Activated CD8-positive, alpha-beta T cell treated with anti-CD3 and anti-CD28 coated beads, Interleukin-2, amount 10 ng/mL, durations not matched to agents 7 days and 5 days (primary cell): Measurements from ENCODE around the gene IFT122. TPM values are rescaled to one million over a fixed set of nuclear protein-coding genes. Genes with fewer than 3 reads are reported as not detected.
A peak's percentile ranks its signal among the peaks of the same experiment; 100 is the strongest.

ENCODE experiments used
- ATAC-seq: fragments of 150-1000 bp; cut with Tn5 transposase; one replicate; pipeline ENCODE4 v1.10.0; 2021; ENCODE audit warnings: moderate library complexity
- CTCF ChIA-PET: fragments of 350-600 bp; sonication (Branson Sonifier 250); formaldehyde crosslinking; loops from one replicate; lab custom pipeline; 2021; ENCODE audit warnings: antibody characterized with exemption; lab: Charles Lee
- POLR2A ChIA-PET: fragments of 350-600 bp; sonication (Branson Sonifier 250); formaldehyde crosslinking; loops from one replicate; lab custom pipeline; 2021; ENCODE audit warnings: antibody characterized with exemption; lab: Charles Lee
- DNase-seq: peaks from one replicate; pipeline ENCODE4 v3.0.0-alpha.2; 2020
- H3K27ac Mint-ChIP-seq: one replicate; pipeline ENCODE4 v1.8.0; 2021; ENCODE audit warnings: mild to moderate bottlenecking, mixed read lengths
- H3K27me3 Mint-ChIP-seq: one replicate; pipeline ENCODE4 v1.8.0; 2021; ENCODE audit warnings: low read depth, mixed read lengths
- H3K36me3 Mint-ChIP-seq: one replicate; pipeline ENCODE4 v1.8.0; 2021; ENCODE audit warnings: low read depth, mixed read lengths
- H3K4me1 Mint-ChIP-seq: one replicate; pipeline ENCODE4 v1.8.0; 2021; ENCODE audit warnings: low read depth, mixed read lengths
- H3K4me3 Mint-ChIP-seq: one replicate; pipeline ENCODE4 v1.8.0; 2021; ENCODE audit warnings: mild to moderate bottlenecking, mixed read lengths
- H3K9me3 Mint-ChIP-seq: one replicate; pipeline ENCODE4 v1.8.0; 2022; ENCODE audit warnings: mixed read lengths; ENCODE audit not compliant: insufficient read depth
- total RNA-seq, 2 experiments: library from RNA; stranded (reverse); gene quantifications; one replicate each; pipeline ENCODE4 v1.2.3, GENCODE V29; 2021

IFT122 gene
- total RNA-seq, 2 experiments from 2014 or later = 22.3 to 25.6 TPM

- H3K4me1 Mint-ChIP-seq = peaks cover 53% of the 10 kb centered on the region
- ATAC-seq = no peak
- ChIA-PET CTCF (interaction anchor here (1.2 to 2.8 kb wide), 5 partner anchors 12 to 125 kb away, joined by 3 to 15 read pairs (median 8); partner anchors contain the start of gene EFCAB12), POLR2A (interaction anchor here (1.6 to 5.2 kb wide), 4 partner anchors 10 to 125 kb away, joined by 4 to 51 read pairs (median 25); partner anchors contain the start of gene EFCAB12)
- H3K4me3 Mint-ChIP-seq = peak overlapping the region; percentile 98
- no peaks in the 10 kb centered on the region for H3K27me3 Mint-ChIP-seq
- no peak for DNase-seq
- peaks cover 31% of the 10 kb centered on the region for H3K36me3 Mint-ChIP-seq
- no peaks in the 10 kb centered on the region for H3K9me3 Mint-ChIP-seq
- H3K27ac Mint-ChIP-seq = peak overlapping the region; percentile 91
Measured at GRCh38 chr3:129441215-129441614, 1.2 kb downstream of the IFT122 start.

GRCh38 chr3:129441782-129442181, 1.8 kb downstream of the IFT122 start:
- ChIA-PET POLR2A (interaction anchor here (1.7 to 5.2 kb wide), 3 partner anchors 9 to 126 kb away, joined by 5 to 51 read pairs (median 45); partner anchors contain the start of gene EFCAB12), CTCF (interaction anchor here (1.2 to 2.8 kb wide), 5 partner anchors 12 to 126 kb away, joined by 3 to 15 read pairs (median 8); partner anchors contain the start of gene EFCAB12)
- Mint-ChIP-seq H3K27me3 (no peaks in the 10 kb centered on the region), H3K9me3 (no peaks in the 10 kb centered on the region), H3K4me1 (peaks cover 48% of the 10 kb centered on the region), H3K4me3 (peak overlapping the region; percentile 98), H3K27ac (no peak overlapping the region), H3K36me3 (peaks cover 26% of the 10 kb centered on the region)
- DNase-seq = no peak
- ATAC-seq = no peak

GRCh38 chr3:129442486-129442885, 2.5 kb downstream of the IFT122 start:
- CTCF ChIA-PET = interaction anchor here (0.8 to 2.8 kb wide), 3 partner anchors 43 to 59 kb away, joined by 3 to 15 read pairs (median 5); no protein-coding TSS in a partner anchor
- POLR2A ChIA-PET = no interaction called here
- no peaks in the 10 kb centered on the region for H3K9me3 Mint-ChIP-seq
- H3K4me3 Mint-ChIP-seq = no peak overlapping the region
- ATAC-seq (no peak), DNase-seq (no peak)
- H3K27me3 Mint-ChIP-seq = no peaks in the 10 kb centered on the region
- H3K4me1 Mint-ChIP-seq = peaks cover 42% of the 10 kb centered on the region
- no peak overlapping the region for H3K27ac Mint-ChIP-seq
- peaks cover 21% of the 10 kb centered on the region for H3K36me3 Mint-ChIP-seq

DNA sequence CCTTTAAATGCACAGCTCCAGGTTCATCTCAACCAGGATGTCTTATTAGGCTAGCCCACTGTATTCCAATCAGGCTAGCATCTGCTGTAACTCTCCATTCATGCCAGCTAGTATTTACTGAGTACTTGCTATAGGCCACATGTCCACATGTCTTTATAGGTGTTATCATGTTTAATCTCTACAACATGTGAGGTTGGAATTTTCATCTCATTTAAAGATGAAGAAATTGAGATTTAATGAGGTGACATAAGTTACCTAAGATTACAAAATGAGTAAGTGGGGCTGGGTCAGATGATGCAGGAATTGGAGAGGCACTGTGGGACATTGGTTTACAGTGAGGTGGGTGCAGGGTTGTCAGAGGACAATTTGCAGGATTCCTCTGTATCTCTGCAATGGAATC, 2.9 kb downstream of the IFT122 start:
- H3K9me3 Mint-ChIP-seq = no peaks in the 10 kb centered on the region
- H3K27me3 Mint-ChIP-seq = no peaks in the 10 kb centered on the region
- H3K4me3 Mint-ChIP-seq = no peak overlapping the region
- no peak overlapping the region for H3K27ac Mint-ChIP-seq
- ChIA-PET CTCF (interaction anchor here (0.8 to 1.7 kb wide), 2 partner anchors 43 to 59 kb away, joined by 3 to 5 read pairs; no protein-coding TSS in a partner anchor), POLR2A (no interaction called here)
- ATAC-seq (no peak), DNase-seq (no peak)
- peaks cover 37% of the 10 kb centered on the region for H3K4me1 Mint-ChIP-seq
- peaks cover 16% of the 10 kb centered on the region for H3K36me3 Mint-ChIP-seq

- Mint-ChIP-seq H3K36me3 (peaks cover 3% of the 10 kb centered on the region), H3K4me3 (no peak overlapping the region), H3K4me1 (peaks cover 29% of the 10 kb centered on the region), H3K27me3 (no peaks in the 10 kb centered on the region), H3K27ac (no peak overlapping the region), H3K9me3 (no peaks in the 10 kb centered on the region)
- ATAC-seq (no peak), DNase-seq (no peak)
- ChIA-PET CTCF (no interaction called here), POLR2A (no interaction called here)
Measured at GRCh38 chr3:129445471-129445870, 5.4 kb downstream of the IFT122 start.

GRCh38 chr3:129446926-129447325, 6.9 kb downstream of the IFT122 start:
- ChIA-PET POLR2A (no interaction called here), CTCF (no interaction called here)
- H3K27ac Mint-ChIP-seq = no peak overlapping the region

DNA sequence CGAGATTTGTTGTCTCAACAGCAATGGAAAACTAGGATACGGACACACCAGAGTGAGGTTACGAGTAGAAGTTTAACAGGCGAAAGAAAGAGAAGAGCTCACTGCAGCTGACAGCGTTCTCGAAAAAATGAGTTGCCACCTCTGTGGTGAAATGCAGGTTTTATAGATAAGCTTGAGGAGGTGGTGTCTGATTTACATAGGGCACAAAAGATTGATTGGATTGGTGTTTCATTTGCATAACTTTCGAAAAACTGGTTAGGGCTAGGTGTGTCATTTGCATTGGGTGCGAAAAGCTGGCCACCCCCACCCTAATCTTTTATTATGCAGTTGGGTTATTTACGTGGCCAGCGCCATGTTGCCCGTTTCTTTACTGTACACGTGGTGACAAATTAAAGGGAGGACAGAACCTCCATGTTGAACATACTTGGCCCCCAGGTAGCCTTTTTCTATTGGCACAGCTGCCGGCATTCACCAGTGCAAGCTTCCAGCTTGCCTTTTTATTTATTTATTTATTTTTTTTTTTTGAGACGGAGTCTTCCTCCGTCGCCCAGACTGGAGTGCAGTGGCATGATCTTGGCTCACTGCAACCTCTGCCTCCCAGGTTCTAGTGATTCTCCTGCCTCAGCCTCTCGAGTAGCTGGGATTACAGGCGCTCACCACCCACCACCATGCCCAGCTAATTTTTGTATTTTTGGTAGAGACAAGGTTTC, 8.3 kb downstream of the IFT122 start:
- H3K4me3 Mint-ChIP-seq = no peak overlapping the region
- ChIA-PET CTCF (no interaction called here), POLR2A (interaction anchor here (2.1 kb wide), 1 partner anchor 8 kb away, joined by 8 read pairs; the partner anchor contains the start of genes IFT122 and MBD4)
- H3K36me3 Mint-ChIP-seq = peaks cover 13% of the 10 kb centered on the region
- H3K27me3 Mint-ChIP-seq = no peaks in the 10 kb centered on the region
- H3K27ac Mint-ChIP-seq = no peak overlapping the region
- H3K4me1 Mint-ChIP-seq = peaks cover 4% of the 10 kb centered on the region
- H3K9me3 Mint-ChIP-seq = no peaks in the 10 kb centered on the region
- ATAC-seq (no peak), DNase-seq (no peak)

More at GRCh38 chr3:129446926-129447325, 6.9 kb downstream of the IFT122 start:
- H3K36me3 Mint-ChIP-seq = peaks cover 7% of the 10 kb centered on the region
- peaks cover 15% of the 10 kb centered on the region for H3K4me1 Mint-ChIP-seq
- no peaks in the 10 kb centered on the region for H3K27me3 Mint-ChIP-seq
- ATAC-seq = no peak
- H3K4me3 Mint-ChIP-seq = no peak overlapping the region
- DNase-seq = no peak
- no peaks in the 10 kb centered on the region for H3K9me3 Mint-ChIP-seq

DNA sequence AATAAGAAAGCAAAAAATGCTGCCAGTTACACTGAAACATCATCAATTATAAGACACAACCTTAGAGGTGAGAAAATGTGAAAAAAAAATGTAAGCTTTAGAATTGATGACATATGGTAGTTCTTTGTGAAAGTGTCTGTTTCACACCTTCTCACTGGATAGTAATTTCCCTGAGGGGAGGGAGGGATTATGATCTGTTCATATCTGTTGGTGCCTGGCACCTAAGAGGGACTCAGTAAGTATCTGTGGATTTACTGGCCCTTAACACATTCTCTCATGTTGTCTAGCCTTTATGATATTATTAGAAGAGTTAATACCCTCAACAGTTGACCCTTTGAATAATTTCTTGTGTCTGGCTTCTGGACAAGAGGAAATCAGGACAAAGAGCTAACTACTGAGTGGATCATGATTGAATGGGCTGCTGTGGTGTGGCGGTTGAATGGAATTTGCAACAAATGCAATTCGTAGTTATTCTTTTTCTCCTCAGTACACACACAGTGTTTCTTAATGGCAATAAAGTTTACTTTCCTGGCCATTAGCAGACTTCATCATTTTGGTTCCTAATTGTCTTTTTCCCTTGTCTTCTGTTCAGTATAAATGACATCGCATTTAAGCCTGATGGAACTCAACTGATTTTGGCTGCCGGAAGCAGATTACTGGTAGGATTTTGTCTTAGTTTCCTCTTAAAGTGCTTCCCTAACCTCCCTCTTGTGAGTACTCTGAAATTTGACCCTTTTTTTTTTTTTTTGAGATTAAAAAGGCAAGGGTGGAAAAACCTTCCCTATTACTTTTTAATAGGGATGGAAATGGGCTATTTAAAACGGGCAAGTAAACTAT, 9.5 kb downstream of the IFT122 start:
- no peak overlapping the region for H3K27ac Mint-ChIP-seq
- DNase-seq (no peak), ATAC-seq (no peak)
- H3K9me3 Mint-ChIP-seq = no peaks in the 10 kb centered on the region
- H3K4me1 Mint-ChIP-seq = no peaks in the 10 kb centered on the region
- H3K4me3 Mint-ChIP-seq = no peak overlapping the region
- ChIA-PET POLR2A (interaction anchor here (2.1 kb wide), 1 partner anchor 9 kb away, joined by 8 read pairs; the partner anchor contains the start of genes IFT122 and MBD4), CTCF (interaction anchor here (0.6 kb wide), 1 partner anchor 50 kb away, joined by 3 read pairs; no protein-coding TSS in a partner anchor)
- no peaks in the 10 kb centered on the region for H3K27me3 Mint-ChIP-seq
- H3K36me3 Mint-ChIP-seq = peaks cover 12% of the 10 kb centered on the region

DNA sequence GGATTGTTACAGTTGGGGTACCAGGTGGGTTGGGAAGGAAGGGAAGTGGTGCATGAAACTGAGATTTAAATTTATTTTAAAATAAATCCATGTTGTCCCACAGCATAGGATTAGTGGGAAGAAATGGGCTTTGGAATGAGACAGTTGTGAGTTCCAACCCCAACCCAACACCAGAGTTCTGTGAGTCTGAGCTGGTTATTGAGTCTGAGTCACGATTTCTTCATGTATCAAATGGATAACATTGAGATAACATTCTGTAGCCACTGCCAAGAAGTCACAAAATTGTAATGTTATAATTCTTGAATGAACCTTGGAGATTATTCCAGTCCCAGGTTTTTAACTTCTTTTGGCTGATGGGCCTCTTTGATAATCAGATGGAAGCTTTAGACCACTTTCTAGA, 13.7 kb downstream of the IFT122 start:
- ATAC-seq = no peak
- DNase-seq = no peak
- Mint-ChIP-seq H3K4me1 (no peaks in the 10 kb centered on the region), H3K27me3 (no peaks in the 10 kb centered on the region), H3K36me3 (peaks cover 12% of the 10 kb centered on the region), H3K27ac (no peak overlapping the region), H3K9me3 (no peaks in the 10 kb centered on the region), H3K4me3 (no peak overlapping the region)
- ChIA-PET CTCF (no interaction called here), POLR2A (no interaction called here)

- ChIA-PET CTCF (no interaction called here), POLR2A (interaction anchor here (1.1 kb wide), 1 partner anchor 20 kb away, joined by 3 read pairs; the partner anchor contains the start of genes IFT122 and MBD4)
- Mint-ChIP-seq H3K9me3 (no peaks in the 10 kb centered on the region), H3K27me3 (no peaks in the 10 kb centered on the region), H3K4me1 (peaks cover 12% of the 10 kb centered on the region), H3K4me3 (no peak overlapping the region), H3K27ac (no peak overlapping the region), H3K36me3 (peaks cover 11% of the 10 kb centered on the region)
- ATAC-seq (no peak), DNase-seq (no peak)
Measured at GRCh38 chr3:129460155-129460554, 20.1 kb downstream of the IFT122 start.

DNA sequence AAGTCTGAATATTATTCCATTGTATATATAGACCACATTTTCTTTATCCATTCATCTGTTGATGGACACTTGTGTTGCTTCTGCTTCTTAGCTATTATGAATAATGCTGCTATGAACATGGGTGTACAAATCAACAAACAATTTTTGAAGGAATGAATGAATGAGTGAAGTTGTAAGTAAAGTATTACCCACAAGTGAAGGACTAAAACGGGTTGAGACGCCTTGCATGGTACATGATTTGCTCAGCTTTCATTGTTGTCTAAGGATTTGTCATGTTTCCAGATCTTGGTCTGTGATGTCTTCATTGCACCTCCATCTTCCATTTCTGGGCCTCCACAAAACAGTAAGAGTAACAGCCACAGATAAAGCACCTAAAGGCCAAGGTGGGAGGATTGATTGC, 20.5 kb downstream of the IFT122 start:
- DNase-seq = no peak
- peaks cover 12% of the 10 kb centered on the region for H3K4me1 Mint-ChIP-seq
- no peak overlapping the region for H3K4me3 Mint-ChIP-seq
- H3K27me3 Mint-ChIP-seq = no peaks in the 10 kb centered on the region
- no peak for ATAC-seq
- no peak overlapping the region for H3K27ac Mint-ChIP-seq
- ChIA-PET POLR2A (interaction anchor here (1.1 kb wide), 1 partner anchor 21 kb away, joined by 3 read pairs; the partner anchor contains the start of genes IFT122 and MBD4), CTCF (no interaction called here)
- no peaks in the 10 kb centered on the region for H3K9me3 Mint-ChIP-seq
- peaks cover 11% of the 10 kb centered on the region for H3K36me3 Mint-ChIP-seq
